GM12891 (cell line): ENCODE measurements around the gene USP7.

ENCODE experiments used
- POLR2A ChIP-seq: IDR thresholded peaks from 2 replicates; pipeline ENCODE4 v1.6.1; 2011; ENCODE audit warnings: low read depth, low read length, control low read depth
- POLR2AphosphoS5 ChIP-seq: IDR thresholded peaks from 2 replicates; pipeline ENCODE4 v1.6.1; 2011; ENCODE audit warnings: low read depth, low read length, control low read depth
- POU2F2 ChIP-seq: IDR thresholded peaks from 2 replicates; pipeline ENCODE4 v1.6.1; 2011; ENCODE audit warnings: low read depth, mild to moderate bottlenecking, control low read depth, low read length, moderate library complexity
- TAF1 ChIP-seq: IDR thresholded peaks from 2 replicates; pipeline ENCODE4 v1.6.1; 2011; ENCODE audit warnings: low read depth, low read length, control low read depth

GRCh38 chr16:8934601-8935000 is 29.1 kb downstream of the USP7 start:
- TF ChIP-seq POLR2AphosphoS5 (no peak), POLR2A (no peak), POU2F2 (no peak), TAF1 (no peak)
